GM12865 (cell line): ENCODE results near the gene BEGAIN.

ENCODE experiments used
- DNase-seq: peaks from one replicate; pipeline ENCODE4 v3.0.0; 2010; ENCODE audit warnings: low read depth
- H3K4me3 ChIP-seq: 2 replicates; pipeline ENCODE4 v1.5.1; 2011; ENCODE audit warnings: mild to moderate bottlenecking, low read depth, low read length, control low read depth
- CTCF ChIP-seq: IDR thresholded peaks from 2 replicates; pipeline ENCODE4 v1.5.1; 2011; ENCODE audit warnings: low read length, control low read depth, low read depth, inconsistent platforms; ENCODE audit not compliant: insufficient read depth; ENCODE audit errors: missing control alignments

Gene BEGAIN

GRCh38 chr14:100599981-100600380, 12.8 kb upstream of the BEGAIN start:
- DNase-seq: no peak
- TF ChIP-seq CTCF: no peak
- no peak overlapping the region for H3K4me3 ChIP-seq

DNA sequence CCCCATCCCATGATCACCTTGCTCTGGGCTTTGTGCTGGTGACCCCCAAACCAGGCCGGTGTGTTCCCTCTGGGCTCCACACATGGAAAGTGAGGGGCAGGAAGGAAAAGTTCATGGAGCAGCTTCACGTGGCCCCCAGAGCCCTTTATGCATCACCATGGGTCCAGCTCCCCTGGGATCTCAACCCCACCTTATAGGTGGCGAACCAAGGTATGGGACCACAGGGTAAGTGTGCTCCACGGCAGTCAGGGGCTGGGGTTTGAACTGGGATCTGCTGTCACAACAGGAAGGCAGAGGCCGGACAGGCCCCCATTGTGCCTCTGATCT, 7.4 kb upstream of the BEGAIN start:
- DNase-seq: no peak
- TF ChIP-seq CTCF: no peak
- H3K4me3 ChIP-seq: no peak overlapping the region

DNA sequence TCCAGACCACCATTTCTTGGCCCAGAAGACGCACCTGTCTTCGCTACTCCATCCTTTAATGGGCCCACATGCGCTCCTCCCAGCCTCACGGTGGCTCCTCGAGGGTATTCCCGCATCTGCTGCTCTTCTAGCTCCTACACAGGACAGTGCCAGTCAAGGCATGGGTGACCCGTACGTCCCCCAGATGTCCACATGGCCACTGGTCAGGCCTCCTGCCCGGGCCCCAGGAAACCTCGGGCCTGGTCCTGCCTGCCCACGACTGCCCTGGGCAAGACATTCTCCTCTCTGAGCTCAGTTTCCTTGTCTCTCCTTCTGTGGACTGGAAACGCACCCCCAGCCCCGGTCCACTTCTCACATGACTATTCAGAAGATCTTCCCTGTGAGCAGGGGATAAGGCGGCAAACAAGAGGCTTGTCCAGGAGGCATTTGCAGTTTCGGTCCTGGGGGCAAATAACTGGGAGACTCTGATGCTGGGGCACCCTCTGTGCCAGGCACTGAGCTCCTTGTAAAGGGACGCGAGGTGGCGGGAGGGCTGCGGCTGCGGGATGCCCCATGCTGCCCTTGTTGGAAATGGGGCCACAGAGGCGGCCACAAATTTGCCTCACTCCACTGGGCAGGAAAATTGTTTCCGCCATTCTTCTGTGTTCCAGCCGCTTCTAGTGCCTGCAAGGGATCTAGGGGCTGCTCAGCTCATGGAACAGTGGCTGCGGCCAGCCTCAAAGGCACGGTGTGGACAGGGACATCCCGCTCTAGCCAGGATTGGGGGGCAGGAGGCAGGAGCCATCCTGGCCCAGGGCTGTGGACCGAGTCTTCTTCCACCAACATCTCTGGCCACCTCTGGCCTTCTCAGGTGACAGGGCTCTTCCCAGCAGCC, 6.8 kb upstream of the BEGAIN start:
- TF ChIP-seq CTCF: no peak
- DNase-seq: no peak
- no peak overlapping the region for H3K4me3 ChIP-seq

- no peak overlapping the region for H3K4me3 ChIP-seq
- DNase-seq: no peak
- no peak for TF ChIP-seq CTCF
Measured at GRCh38 chr14:100592972-100593371, 5.8 kb upstream of the BEGAIN start.

- no peak overlapping the region for H3K4me3 ChIP-seq
- TF ChIP-seq CTCF: no peak
- DNase-seq: no peak
Measured at GRCh38 chr14:100592461-100592891, 5.3 kb upstream of the BEGAIN start.

DNA sequence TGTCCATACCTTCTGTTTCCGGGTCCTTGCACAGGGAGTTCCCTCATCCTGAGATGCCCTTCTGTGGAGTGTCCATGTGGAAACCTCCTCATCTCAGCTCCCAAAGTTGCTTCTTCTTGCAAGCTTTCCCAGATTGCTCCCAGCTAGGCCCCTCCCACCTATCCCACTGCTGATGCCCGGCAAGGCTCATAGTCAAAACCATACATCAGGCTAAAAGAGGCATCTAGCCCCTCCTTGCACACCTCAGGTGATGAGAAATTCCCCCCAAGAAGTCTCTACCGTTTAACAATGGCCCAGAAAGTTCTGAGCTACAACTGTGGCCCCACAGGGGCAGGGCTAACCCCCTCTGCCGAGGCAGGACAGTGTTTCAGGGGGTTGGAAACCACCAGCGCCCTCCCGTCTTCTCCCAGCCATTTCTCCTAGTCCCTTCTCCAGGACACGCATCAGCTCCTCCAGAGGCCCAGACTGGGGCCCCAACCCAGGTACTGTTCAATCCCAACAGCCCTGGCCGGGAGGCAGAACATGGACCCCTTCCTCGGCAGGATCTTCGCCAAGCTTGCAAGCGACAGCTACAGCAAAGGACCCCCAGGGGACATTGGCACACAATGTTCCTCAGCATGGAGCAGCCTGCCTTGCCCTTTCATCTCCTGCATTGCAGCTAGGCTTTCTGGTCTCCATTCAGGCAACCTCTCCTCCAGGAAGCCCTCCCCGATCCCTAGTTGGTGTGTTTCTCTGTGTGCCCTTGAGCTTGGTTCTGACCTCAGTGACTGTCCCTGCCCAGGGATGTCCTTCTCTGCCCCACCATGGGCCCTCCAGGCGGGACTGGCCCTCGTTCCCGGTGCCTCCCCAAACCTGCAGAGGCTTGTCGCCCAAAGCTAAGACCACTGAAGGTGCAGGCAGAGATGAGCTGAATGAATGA, 4.5 kb upstream of the BEGAIN start:
- no peak for DNase-seq
- no peak overlapping the region for H3K4me3 ChIP-seq
- no peak for TF ChIP-seq CTCF
